OCI-LY3 (cell line): ENCODE measurements around the gene EIF4G1.
A peak's percentile ranks its signal among the peaks of the same experiment; 100 is the strongest.
"Not testable (repeated sequence)": the region's sequence is repeated elsewhere in the genome, so short reads cannot be mapped to it uniquely, and the experiment has no call there.

Experiments used
- H2AFZ ChIP-seq: fragments of 200-600, 300-600 bp; shearing (Covaris generic); 2 replicates; pipeline ENCODE4 v1.6.0; 2014; ENCODE audit warnings: antibody characterized with exemption, low read depth, low read length
- H3K27ac ChIP-seq: fragments of 200-600, 300-600 bp; sonication (generic); 2 replicates; pipeline ENCODE4 v1.5.1; 2014; ENCODE audit warnings: mild to moderate bottlenecking, low read length, moderate library complexity, mixed read lengths
- H3K27me3 ChIP-seq: fragments of 200-600, 300-600 bp; sonication (generic); 2 replicates; pipeline ENCODE4 v1.6.1; 2014; ENCODE audit warnings: low read depth, low read length, mixed read lengths
- H3K36me3 ChIP-seq: fragments of 200-600, 300-600 bp; sonication (generic); replicated peaks from 2 replicates; pipeline ENCODE3; 2014; ENCODE audit warnings: low read depth, low read length, mixed read lengths
- H3K4me1 ChIP-seq: fragments of 300-600, 200-600 bp; sonication (generic); 2 replicates; pipeline ENCODE4 v1.6.1; 2014; ENCODE audit warnings: low read length, mixed read lengths
- H3K4me2 ChIP-seq: fragments of 200-600, 300-600 bp; sonication (generic); 2 replicates; pipeline ENCODE4 v1.6.1; 2014; ENCODE audit warnings: low read length, mixed read lengths
- H3K4me3 ChIP-seq: fragments of 300-600, 200-600 bp; sonication (generic); 2 replicates; pipeline ENCODE4 v1.5.1; 2014; ENCODE audit warnings: antibody characterized with exemption, mild to moderate bottlenecking, low read length, moderate library complexity
- H3K79me2 ChIP-seq: fragments of 300-600, 200-600 bp; shearing (Covaris generic); 2 replicates; pipeline ENCODE4 v1.6.1; 2014; ENCODE audit warnings: mild to moderate bottlenecking, low read length, mixed read lengths
- H3K9ac ChIP-seq: fragments of 300-600, 200-600 bp; shearing (Covaris generic); 2 replicates; pipeline ENCODE4 v1.6.0; 2014; ENCODE audit warnings: mild to moderate bottlenecking, low read length, moderate library complexity
- H3K9me3 ChIP-seq: fragments of 200-600, 300-600 bp; shearing (Covaris generic); 2 replicates; pipeline ENCODE4 v1.6.1; 2014; ENCODE audit warnings: low read length, mixed read lengths; ENCODE audit not compliant: insufficient read depth
- H4K20me1 ChIP-seq: fragments of 200-600, 300-600 bp; sonication (generic); 2 replicates; pipeline ENCODE4 v1.6.1; 2016; ENCODE audit warnings: low read length, mixed read lengths; ENCODE audit not compliant: insufficient read depth
- CTCF ChIP-seq: fragments of 200-600, 300-600 bp; sonication (generic); IDR thresholded peaks from 2 replicates; pipeline ENCODE4 v1.5.1; 2014; ENCODE audit warnings: antibody characterized with exemption, low read length, low read depth
- EZH2phosphoT487 ChIP-seq: fragments of 200-600 bp; shearing (Covaris generic); IDR thresholded peaks from 2 replicates; pipeline ENCODE4 v1.6.1; 2018; ENCODE audit warnings: antibody characterized with exemption, mixed run types, low read depth

The EIF4G1 gene

GRCh38 chr3:184314363-184314699 is at the start of gene EIF4G1:
Gene EIF4G1 (plus strand): TSS chr3:184314606. CDS start chr3:184315797, 1,191 bp downstream.
- H3K9me3 ChIP-seq = no peaks in the 10 kb centered on the region
- H3K27ac ChIP-seq = peak within 1 kb of the TSS; percentile 69
- peak within 1 kb of the TSS; percentile 88 for H3K4me2 ChIP-seq
- H3K79me2 ChIP-seq = peaks cover 48% of the 10 kb centered on the region
- H3K4me3 ChIP-seq = peak within 1 kb of the TSS; percentile 98
- peaks cover 37% of the 10 kb centered on the region for H3K36me3 ChIP-seq
- H3K9ac ChIP-seq = peak within 1 kb of the TSS; percentile 96
- TF ChIP-seq EZH2phosphoT487 (no peak), CTCF (no peak)
- peak within 1 kb of the TSS; percentile 72; the same call in 1 of the 2 replicates for H2AFZ ChIP-seq
- peaks cover 41% of the 10 kb centered on the region for H4K20me1 ChIP-seq
- no peaks in the 10 kb centered on the region for H3K27me3 ChIP-seq
- peaks cover 19% of the 10 kb centered on the region for H3K4me1 ChIP-seq

- not testable (repeated sequence) for H3K79me2 ChIP-seq, H3K9me3 ChIP-seq, H3K9ac ChIP-seq, H3K36me3 ChIP-seq, H3K4me1 ChIP-seq, H3K27me3 ChIP-seq, H3K4me2 ChIP-seq, H2AFZ ChIP-seq, H4K20me1 ChIP-seq, H3K4me3 ChIP-seq, H3K27ac ChIP-seq
These were observed 47.2 kb upstream of the EIF4G1 start for GRCh38 chr3:184267249-184267648.

- H3K4me2 ChIP-seq = no peak overlapping the region
- no peaks in the 10 kb centered on the region for H3K9me3 ChIP-seq
- no peaks in the 10 kb centered on the region for H3K4me1 ChIP-seq
- no peak overlapping the region for H3K27ac ChIP-seq
- no peaks in the 10 kb centered on the region for H3K79me2 ChIP-seq
- no peaks in the 10 kb centered on the region for H4K20me1 ChIP-seq
- TF ChIP-seq EZH2phosphoT487 (no peak), CTCF (no peak)
- no peak overlapping the region for H3K4me3 ChIP-seq
- H3K9ac ChIP-seq = no peak overlapping the region
- H3K36me3 ChIP-seq = no peaks in the 10 kb centered on the region
- H3K27me3 ChIP-seq = 0 out of 2 replicates have a peak, but pooled peaks cover 3% of the 10 kb centered on the region
- no peak overlapping the region for H2AFZ ChIP-seq
These were observed 42.1 kb upstream of the EIF4G1 start for GRCh38 chr3:184272269-184272668.

GRCh38 chr3:184275381-184275701 is 39.1 kb upstream of the EIF4G1 start:
- H3K36me3 ChIP-seq = no peaks in the 10 kb centered on the region
- no peaks in the 10 kb centered on the region; the same call in 1 of the 2 replicates for H3K4me1 ChIP-seq
- no peak overlapping the region for H2AFZ ChIP-seq
- H3K9me3 ChIP-seq = no peaks in the 10 kb centered on the region
- no peak overlapping the region for H3K9ac ChIP-seq
- no peak overlapping the region for H3K4me3 ChIP-seq
- TF ChIP-seq CTCF = no peak
- no peak overlapping the region for H3K4me2 ChIP-seq
- no peaks in the 10 kb centered on the region for H3K27me3 ChIP-seq
- H3K79me2 ChIP-seq = no peaks in the 10 kb centered on the region
- no peaks in the 10 kb centered on the region for H4K20me1 ChIP-seq
- no peak overlapping the region for H3K27ac ChIP-seq
